ENCODE results near the gene MFN2. TPM values are rescaled to one million over a fixed set of nuclear protein-coding genes. Genes with fewer than 3 reads are reported as not detected.

The MFN2 gene
- total and polyA plus RNA-seq, 9 of the 15 experiments (the other 6 are each of a cell fraction or from before 2014, with no cell fraction given) = 10.5 to 158 (median 87.1) TPM

DNA sequence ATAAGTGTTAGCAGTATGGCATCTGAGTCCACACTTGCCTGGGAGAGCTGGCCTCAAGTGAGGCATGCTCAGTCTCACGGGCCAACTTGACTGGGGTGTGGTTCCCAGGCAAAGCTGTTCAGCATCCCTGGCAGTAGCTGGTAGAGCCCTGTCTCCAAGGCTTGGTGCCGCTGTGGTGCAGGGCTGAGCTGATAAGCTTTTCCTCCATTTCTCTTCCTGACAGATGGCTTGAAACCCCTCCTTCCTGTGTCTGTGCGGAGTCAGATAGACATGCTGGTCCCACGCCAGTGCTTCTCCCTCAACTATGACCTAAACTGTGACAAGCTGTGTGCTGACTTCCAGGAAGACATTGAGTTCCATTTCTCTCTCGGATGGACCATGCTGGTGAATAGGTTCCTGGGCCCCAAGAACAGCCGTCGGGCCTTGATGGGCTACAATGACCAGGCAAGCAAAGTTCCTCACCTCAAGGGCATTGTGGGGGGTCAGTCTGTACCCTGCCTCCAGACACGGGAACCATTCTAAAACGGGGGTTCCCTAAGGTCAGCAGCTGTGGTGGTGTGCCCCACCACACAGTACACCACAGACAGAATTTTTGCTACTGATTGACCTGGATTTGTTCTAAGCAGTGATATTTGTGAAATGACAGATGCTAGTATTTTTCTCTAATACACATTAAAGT is 25.4 kb downstream of the MFN2 start (continued):
- TF ChIP-seq CREBBP (IDR thresholded peaks at IDR 0.05; ENCODE audit: low read depth, low read length) (no peak), MYC (IDR thresholded peaks at IDR 0.05; ENCODE audit: low read depth, low read length) (peak; percentile 20; the same call in 1 of the 2 replicates), MYC (CRISPR knock-in tag; IDR thresholded peaks at IDR 0.05; ENCODE audit: borderline replicate concordance, low read depth) (no peak), TEAD1 (CRISPR knock-in tag; IDR thresholded peaks at IDR 0.05) (0 out of 4 replicates have a peak, but pooled peaks of 1 of the 2 experiments have one; percentile 5), ELK1 (CRISPR knock-in tag; IDR thresholded peaks at IDR 0.05) (no peak), DPF2 (IDR thresholded peaks at IDR 0.05) (peak; percentile 96), ZFX (CRISPR knock-in tag; IDR thresholded peaks at IDR 0.05) (no peak), MTA3 (IDR thresholded peaks at IDR 0.05; ENCODE audit: borderline replicate concordance) (peak; percentile 82; the same call in 1 of the 2 replicates), FIP1L1 (IDR thresholded peaks at IDR 0.05; ENCODE audit: low read depth, low read length, poor library complexity, severe bottlenecking) (no peak), CXXC5 (CRISPR knock-in tag; IDR thresholded peaks at IDR 0.05) (peak; percentile 87), FOSL1 (tag; conservative IDR thresholded peaks at IDR 0.05) (no peak), CCNT2 (IDR thresholded peaks at IDR 0.05; ENCODE audit: borderline replicate concordance, extremely low read depth, insufficient read length, low read depth, low read length) (peak; percentile 39), RAD21 (CRISPR knock-in tag; conservative IDR thresholded peaks at IDR 0.05 in 1 of 2, IDR thresholded peaks at IDR 0.05 in 1 of 2) (peak in 1 of 2 experiments; percentile 59; a peak in 2 of 4 replicates), POLR2AphosphoS2 (IDR thresholded peaks at IDR 0.05; ENCODE audit: low read length) (no peak), ZNF764 (CRISPR knock-in tag; IDR thresholded peaks at IDR 0.05; ENCODE audit: low read depth) (no peak), KLF16 (IDR thresholded peaks at IDR 0.05) (peak; percentile 75), RB1 (IDR thresholded peaks at IDR 0.05; ENCODE audit: low read depth) (peak; percentile 31; the same call in 1 of the 2 replicates), CREB3L1 (IDR thresholded peaks at IDR 0.05; ENCODE audit: borderline replicate concordance, low read depth) (peak; percentile 22; the same call in 1 of the 2 replicates), ZFPM2 (CRISPR knock-in tag; IDR thresholded peaks at IDR 0.05) (no peak), ELK3 (CRISPR knock-in tag; IDR thresholded peaks at IDR 0.05) (no peak), DMBX1 (CRISPR knock-in tag; IDR thresholded peaks at IDR 0.05; ENCODE audit: borderline replicate concordance) (peak; percentile 93), CBFA2T2 (conservative IDR thresholded peaks at IDR 0.05) (peak; percentile 97)
- TF ChIP-seq, protein P1, sequence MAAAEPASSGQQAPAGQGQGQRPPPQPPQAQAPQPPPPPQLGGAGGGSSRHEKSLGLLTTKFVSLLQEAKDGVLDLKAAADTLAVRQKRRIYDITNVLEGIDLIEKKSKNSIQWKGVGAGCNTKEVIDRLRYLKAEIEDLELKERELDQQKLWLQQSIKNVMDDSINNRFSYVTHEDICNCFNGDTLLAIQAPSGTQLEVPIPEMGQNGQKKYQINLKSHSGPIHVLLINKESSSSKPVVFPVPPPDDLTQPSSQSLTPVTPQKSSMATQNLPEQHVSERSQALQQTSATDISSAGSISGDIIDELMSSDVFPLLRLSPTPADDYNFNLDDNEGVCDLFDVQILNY (CRISPR knock-in tag; IDR thresholded peaks at IDR 0.05) = no peak
